ENCODE results near the gene SMCO1.
"Not testable (repeated sequence)": the region's sequence is repeated elsewhere in the genome, so short reads cannot be mapped to it uniquely, and the experiment has no call there.

Gene SMCO1

DNA sequence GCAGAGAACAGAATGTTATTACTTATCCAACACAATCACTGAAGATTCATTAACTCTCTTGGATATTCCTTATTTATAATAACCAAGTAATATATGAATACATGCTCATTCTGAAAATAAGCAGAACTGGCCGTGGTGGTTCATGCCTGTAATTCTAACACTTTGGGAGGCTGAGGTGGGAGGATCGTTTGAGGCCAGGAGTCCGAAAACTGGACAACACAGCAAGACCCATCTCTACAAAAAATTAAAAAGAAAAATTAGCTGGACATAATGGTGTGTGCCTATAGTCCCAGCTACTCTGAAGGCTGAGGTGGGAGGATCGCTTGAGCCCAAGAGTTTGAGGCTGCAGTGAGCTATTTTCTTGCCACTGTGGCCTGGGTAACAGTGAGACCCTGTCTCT lies 37.5 kb downstream of the SMCO1 start:
- no peaks in the 10 kb centered on the region for H3K9me2 ChIP-seq (replicated peaks; ENCODE audit: insufficient read depth, low read length)
- no peaks in the 10 kb centered on the region for H3K9me3 ChIP-seq (ENCODE audit: insufficient read depth, low read length)
- no peak overlapping the region for H3K9ac ChIP-seq (ENCODE audit: low read length)
- H3F3A ChIP-seq (ENCODE audit: insufficient read depth), result peaks cover 3% of the 10 kb centered on the region; the same call in 1 of the 2 replicates
- no peaks in the 10 kb centered on the region for H3K79me2 ChIP-seq (ENCODE audit: insufficient read depth, low read length)
- H3K4me2 ChIP-seq (ENCODE audit: low read depth, low read length, poor library complexity, severe bottlenecking), result no peak overlapping the region
- H4K20me1 ChIP-seq (ENCODE audit: low read depth, low read length), result no peaks in the 10 kb centered on the region
- H3K27ac ChIP-seq (ENCODE audit: low read depth, low read length), result no peak overlapping the region
- no peak overlapping the region for H3K4me3 ChIP-seq (ENCODE audit: insufficient read depth, low read length, poor library complexity, severe bottlenecking)
- TF ChIP-seq, protein P1, sequence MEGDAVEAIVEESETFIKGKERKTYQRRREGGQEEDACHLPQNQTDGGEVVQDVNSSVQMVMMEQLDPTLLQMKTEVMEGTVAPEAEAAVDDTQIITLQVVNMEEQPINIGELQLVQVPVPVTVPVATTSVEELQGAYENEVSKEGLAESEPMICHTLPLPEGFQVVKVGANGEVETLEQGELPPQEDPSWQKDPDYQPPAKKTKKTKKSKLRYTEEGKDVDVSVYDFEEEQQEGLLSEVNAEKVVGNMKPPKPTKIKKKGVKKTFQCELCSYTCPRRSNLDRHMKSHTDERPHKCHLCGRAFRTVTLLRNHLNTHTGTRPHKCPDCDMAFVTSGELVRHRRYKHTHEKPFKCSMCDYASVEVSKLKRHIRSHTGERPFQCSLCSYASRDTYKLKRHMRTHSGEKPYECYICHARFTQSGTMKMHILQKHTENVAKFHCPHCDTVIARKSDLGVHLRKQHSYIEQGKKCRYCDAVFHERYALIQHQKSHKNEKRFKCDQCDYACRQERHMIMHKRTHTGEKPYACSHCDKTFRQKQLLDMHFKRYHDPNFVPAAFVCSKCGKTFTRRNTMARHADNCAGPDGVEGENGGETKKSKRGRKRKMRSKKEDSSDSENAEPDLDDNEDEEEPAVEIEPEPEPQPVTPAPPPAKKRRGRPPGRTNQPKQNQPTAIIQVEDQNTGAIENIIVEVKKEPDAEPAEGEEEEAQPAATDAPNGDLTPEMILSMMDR (IDR thresholded peaks at IDR 0.05; ENCODE audit: insufficient read depth, low read length, poor library complexity, severe bottlenecking), result no peak
- no peak for TF ChIP-seq EZH2phosphoT487 (conservative IDR thresholded peaks at IDR 0.05; ENCODE audit: low read length)
- peaks cover 49% of the 10 kb centered on the region for H3K36me3 ChIP-seq (ENCODE audit: low read length)
- H3K27me3 ChIP-seq (ENCODE audit: low read length), result no peaks in the 10 kb centered on the region
- no peak overlapping the region for H2AFZ ChIP-seq (ENCODE audit: low read depth, low read length, severe bottlenecking)

DNA sequence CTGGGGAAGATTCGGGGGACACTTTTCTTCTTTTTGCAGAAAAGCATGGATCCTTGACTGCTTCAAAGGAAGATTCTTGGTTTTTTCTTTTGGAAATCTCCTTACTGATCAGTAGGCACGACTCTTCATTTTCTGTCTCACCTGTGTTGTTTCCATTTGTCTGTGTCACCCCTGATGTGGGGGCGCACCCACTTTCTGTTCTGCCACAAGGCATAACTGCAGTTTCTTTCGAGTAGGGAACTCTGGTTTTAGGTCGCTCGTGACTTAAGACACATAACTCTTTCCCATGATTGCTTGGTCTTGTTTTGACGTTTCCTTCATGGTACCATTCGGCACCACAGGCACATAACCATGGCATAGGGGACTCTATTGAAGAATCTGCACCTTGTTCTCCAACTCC lies 42.9 kb downstream of the SMCO1 start:
- TF ChIP-seq, protein P1 (IDR thresholded peaks at IDR 0.05; ENCODE audit: insufficient read depth, low read length, poor library complexity, severe bottlenecking), result no peak
- TF ChIP-seq EZH2phosphoT487 (conservative IDR thresholded peaks at IDR 0.05; ENCODE audit: low read length), result no peak
- H2AFZ ChIP-seq (ENCODE audit: low read depth, low read length, severe bottlenecking), result no peak overlapping the region

DNA sequence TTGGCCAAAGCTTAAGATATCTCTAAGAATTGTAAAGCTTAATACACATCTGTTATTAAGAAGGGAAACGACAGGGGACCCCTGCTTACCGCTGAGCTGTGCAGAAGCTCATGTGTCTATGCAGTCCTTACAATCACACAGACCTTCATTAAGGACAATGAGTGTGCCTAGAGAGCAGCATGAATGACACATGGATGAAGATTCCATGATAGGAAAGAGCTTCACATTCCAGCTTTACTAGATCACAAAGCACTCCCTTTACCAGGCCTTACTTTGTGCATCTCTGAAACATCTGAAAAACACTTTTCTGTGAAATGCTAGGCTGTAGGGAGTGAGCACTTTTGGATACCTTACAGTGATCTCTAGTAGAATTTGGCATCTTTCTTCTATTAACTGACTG lies 43.6 kb downstream of the SMCO1 start:
- H3K27me3 ChIP-seq (ENCODE audit: low read length), result no peaks in the 10 kb centered on the region
- H2AFZ ChIP-seq (ENCODE audit: low read depth, low read length, severe bottlenecking), result no peak overlapping the region
- H3K9me3 ChIP-seq (ENCODE audit: insufficient read depth, low read length), result no peaks in the 10 kb centered on the region
- no peak overlapping the region for H3K4me3 ChIP-seq (ENCODE audit: insufficient read depth, low read length, poor library complexity, severe bottlenecking)
- no peak for TF ChIP-seq EZH2phosphoT487 (conservative IDR thresholded peaks at IDR 0.05; ENCODE audit: low read length)
- TF ChIP-seq, protein P1 (IDR thresholded peaks at IDR 0.05; ENCODE audit: insufficient read depth, low read length, poor library complexity, severe bottlenecking), result no peak
- no peak overlapping the region for H3K27ac ChIP-seq (ENCODE audit: low read depth, low read length)
- no peaks in the 10 kb centered on the region; the same call in 1 of the 2 replicates for H3K79me2 ChIP-seq (ENCODE audit: insufficient read depth, low read length)
- H3K4me2 ChIP-seq (ENCODE audit: low read depth, low read length, poor library complexity, severe bottlenecking), result no peak overlapping the region
- H3F3A ChIP-seq (ENCODE audit: insufficient read depth), result peaks cover 3% of the 10 kb centered on the region; the same call in 1 of the 2 replicates
- peaks cover 12% of the 10 kb centered on the region; the same call in 1 of the 2 replicates for H4K20me1 ChIP-seq (ENCODE audit: low read depth, low read length)
- H3K9me2 ChIP-seq (replicated peaks; ENCODE audit: insufficient read depth, low read length), result no peaks in the 10 kb centered on the region
- no peak overlapping the region for H3K9ac ChIP-seq (ENCODE audit: low read length)
- H3K36me3 ChIP-seq (ENCODE audit: low read length), result peaks cover 33% of the 10 kb centered on the region; the same call in 1 of the 2 replicates

More for the DNA sequence above, 42.9 kb downstream of the SMCO1 start:
- Histone ChIP-seq H3K9ac (ENCODE audit: low read length) (no peak overlapping the region), H3F3A (ENCODE audit: insufficient read depth) (peaks cover 3% of the 10 kb centered on the region; the same call in 1 of the 2 replicates), H3K9me2 (replicated peaks; ENCODE audit: insufficient read depth, low read length) (no peaks in the 10 kb centered on the region), H3K4me3 (ENCODE audit: insufficient read depth, low read length, poor library complexity, severe bottlenecking) (no peak overlapping the region), H3K4me2 (ENCODE audit: low read depth, low read length, poor library complexity, severe bottlenecking) (no peak overlapping the region), H3K9me3 (ENCODE audit: insufficient read depth, low read length) (no peaks in the 10 kb centered on the region), H4K20me1 (ENCODE audit: low read depth, low read length) (peaks cover 12% of the 10 kb centered on the region; the same call in 1 of the 2 replicates), H3K27ac (ENCODE audit: low read depth, low read length) (no peak overlapping the region), H3K79me2 (ENCODE audit: insufficient read depth, low read length) (no peaks in the 10 kb centered on the region; the same call in 1 of the 2 replicates), H3K27me3 (ENCODE audit: low read length) (no peaks in the 10 kb centered on the region), H3K36me3 (ENCODE audit: low read length) (peaks cover 38% of the 10 kb centered on the region; the same call in 1 of the 2 replicates)

DNA sequence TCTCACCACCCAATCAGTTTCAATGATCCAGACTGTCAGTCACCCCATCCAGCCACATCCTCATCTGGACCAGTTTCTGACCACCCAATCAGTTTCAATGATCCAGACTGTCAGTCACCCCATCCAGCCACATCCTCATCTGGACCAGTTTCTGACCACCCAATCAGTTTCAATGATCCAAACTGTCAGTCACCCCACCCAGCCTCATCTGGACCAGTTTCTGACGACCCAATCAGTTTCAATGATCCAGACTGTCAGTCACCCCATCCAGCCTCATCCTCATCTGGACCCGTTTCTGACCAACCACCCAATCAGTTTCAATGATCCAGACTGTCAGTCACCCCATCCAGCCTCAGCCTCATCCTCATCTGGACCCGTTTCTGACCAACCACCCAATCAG lies 45.0 kb downstream of the SMCO1 start:
- H3K27me3 ChIP-seq (ENCODE audit: low read length); H3K27ac ChIP-seq (ENCODE audit: low read depth, low read length); H2AFZ ChIP-seq (ENCODE audit: low read depth, low read length, severe bottlenecking); H3K4me2 ChIP-seq (ENCODE audit: low read depth, low read length, poor library complexity, severe bottlenecking); H3K9me2 ChIP-seq (replicated peaks; ENCODE audit: insufficient read depth, low read length); H3F3A ChIP-seq (ENCODE audit: insufficient read depth); H3K9ac ChIP-seq (ENCODE audit: low read length); H3K79me2 ChIP-seq (ENCODE audit: insufficient read depth, low read length); H3K4me3 ChIP-seq (ENCODE audit: insufficient read depth, low read length, poor library complexity, severe bottlenecking); H3K9me3 ChIP-seq (ENCODE audit: insufficient read depth, low read length): not testable (repeated sequence)
- Histone ChIP-seq H3K36me3 (ENCODE audit: low read length) (peaks cover 32% of the 10 kb centered on the region; the same call in 1 of the 2 replicates), H4K20me1 (ENCODE audit: low read depth, low read length) (peaks cover 12% of the 10 kb centered on the region; the same call in 1 of the 2 replicates)
